Lower leg skin (tissue), 3 donors: ENCODE measurements around the gene UNC13A.

ENCODE experiments used
- CTCF ChIP-seq, 3 donors: fragments of 450-650 bp; IDR thresholded peaks; one replicate each; pipeline ENCODE4 v1.5.1; 2016; ENCODE audit warnings: antibody characterized with exemption in 3 of 3, mild to moderate bottlenecking in 3 of 3, moderate library complexity in 2 of 3
- POLR2A ChIP-seq, 2 donors: fragments of 450-650 bp; IDR thresholded peaks; one replicate each; pipeline ENCODE4 v1.6.1; 2016 to 2017; ENCODE audit warnings: antibody characterized with exemption in 2 of 2, mild to moderate bottlenecking in 1 of 2, moderate library complexity in 1 of 2

- TF ChIP-seq CTCF (IDR thresholded peaks at IDR 0.05), result no peak
- no peak for TF ChIP-seq POLR2A (IDR thresholded peaks at IDR 0.05)
These were observed 83.7 kb downstream of the UNC13A start for GRCh38 chr19:17604372-17605025.
